Retinal pigment epithelial cell (primary cell): Measurements from ENCODE around the gene PLP2.

ENCODE experiments used
- DNase-seq: peaks from one replicate; pipeline ENCODE4 v3.0.0-alpha.2; 2010; ENCODE audit warnings: low read depth
- H3K4me3 ChIP-seq: 2 replicates; pipeline ENCODE4 v1.5.1; 2011; ENCODE audit warnings: mild to moderate bottlenecking, low read length, control low read depth, moderate library complexity
- TF ChIP-seq, protein P1 (sequence below): conservative IDR thresholded peaks from 2 replicates; pipeline ENCODE4 v1.5.1; 2011; ENCODE audit warnings: low read depth, low read length, control low read depth, inconsistent platforms

The PLP2 gene

DNA sequence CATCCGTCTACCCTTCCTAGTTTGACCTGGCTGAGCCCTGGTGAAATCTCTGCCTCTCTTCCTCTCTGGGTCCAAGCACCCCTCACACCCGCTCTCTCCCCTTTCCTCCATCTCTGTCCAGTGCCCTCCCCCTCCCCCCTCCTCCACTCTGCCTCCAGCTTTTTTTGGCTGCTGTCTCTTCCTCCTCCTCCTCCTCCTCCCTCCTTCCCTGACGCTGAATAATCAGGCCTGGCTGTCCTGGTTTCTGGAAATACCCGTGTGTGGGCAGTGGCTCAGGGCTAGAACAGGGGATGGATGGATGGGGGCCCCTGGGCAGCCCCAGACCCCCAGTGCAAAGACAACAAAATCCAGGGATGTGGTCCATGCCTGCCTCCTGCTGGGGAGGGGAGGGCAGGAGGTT, 33.0 kb downstream of the PLP2 start:
- no peak for DNase-seq
- TF ChIP-seq, protein P1, sequence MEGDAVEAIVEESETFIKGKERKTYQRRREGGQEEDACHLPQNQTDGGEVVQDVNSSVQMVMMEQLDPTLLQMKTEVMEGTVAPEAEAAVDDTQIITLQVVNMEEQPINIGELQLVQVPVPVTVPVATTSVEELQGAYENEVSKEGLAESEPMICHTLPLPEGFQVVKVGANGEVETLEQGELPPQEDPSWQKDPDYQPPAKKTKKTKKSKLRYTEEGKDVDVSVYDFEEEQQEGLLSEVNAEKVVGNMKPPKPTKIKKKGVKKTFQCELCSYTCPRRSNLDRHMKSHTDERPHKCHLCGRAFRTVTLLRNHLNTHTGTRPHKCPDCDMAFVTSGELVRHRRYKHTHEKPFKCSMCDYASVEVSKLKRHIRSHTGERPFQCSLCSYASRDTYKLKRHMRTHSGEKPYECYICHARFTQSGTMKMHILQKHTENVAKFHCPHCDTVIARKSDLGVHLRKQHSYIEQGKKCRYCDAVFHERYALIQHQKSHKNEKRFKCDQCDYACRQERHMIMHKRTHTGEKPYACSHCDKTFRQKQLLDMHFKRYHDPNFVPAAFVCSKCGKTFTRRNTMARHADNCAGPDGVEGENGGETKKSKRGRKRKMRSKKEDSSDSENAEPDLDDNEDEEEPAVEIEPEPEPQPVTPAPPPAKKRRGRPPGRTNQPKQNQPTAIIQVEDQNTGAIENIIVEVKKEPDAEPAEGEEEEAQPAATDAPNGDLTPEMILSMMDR, result no peak
- no peak overlapping the region for H3K4me3 ChIP-seq

DNA sequence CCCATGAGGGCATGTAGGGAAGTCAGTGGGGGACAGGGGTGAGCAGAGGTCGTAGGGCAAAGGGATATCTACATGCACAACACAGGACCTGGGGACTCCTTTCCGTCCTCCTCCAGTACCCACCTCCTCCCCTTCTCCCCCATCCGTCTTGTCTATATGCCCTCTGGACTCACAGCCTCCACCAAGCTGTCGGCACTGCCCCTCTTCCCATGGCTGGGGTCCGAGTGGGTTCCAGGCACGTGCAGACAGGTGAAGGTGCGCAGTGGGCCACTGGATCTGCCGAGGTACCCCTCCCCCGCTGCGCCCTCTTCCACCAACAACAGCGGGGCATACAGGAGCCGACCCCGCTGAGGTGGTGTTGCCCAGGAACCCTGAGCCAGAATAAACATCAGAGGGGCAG, 33.7 kb downstream of the PLP2 start:
- no peak overlapping the region for H3K4me3 ChIP-seq
- TF ChIP-seq, protein P1, result no peak
- DNase-seq, result no peak

DNA sequence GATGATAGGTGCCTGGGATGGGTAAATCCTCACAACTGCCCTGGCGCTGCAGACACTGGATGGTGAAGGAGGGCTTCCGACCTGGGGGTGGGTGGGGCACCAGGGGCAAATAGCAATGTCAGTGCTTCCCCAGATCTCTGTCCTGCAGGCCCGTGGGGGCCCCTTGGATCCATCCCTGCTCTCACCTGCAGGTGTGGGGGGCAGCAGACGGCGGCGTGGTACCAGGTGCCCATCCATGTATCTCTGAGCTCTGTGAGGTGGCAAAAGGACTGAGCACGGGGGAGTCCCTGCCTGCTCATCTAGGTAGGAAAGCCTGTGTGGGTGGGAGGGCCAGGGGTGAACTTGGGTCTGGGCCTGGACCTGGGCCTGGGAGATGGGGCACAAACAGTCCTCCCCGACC, 34.8 kb downstream of the PLP2 start:
- DNase-seq, result no peak
- H3K4me3 ChIP-seq, result no peak overlapping the region
- TF ChIP-seq, protein P1, result no peak

DNA sequence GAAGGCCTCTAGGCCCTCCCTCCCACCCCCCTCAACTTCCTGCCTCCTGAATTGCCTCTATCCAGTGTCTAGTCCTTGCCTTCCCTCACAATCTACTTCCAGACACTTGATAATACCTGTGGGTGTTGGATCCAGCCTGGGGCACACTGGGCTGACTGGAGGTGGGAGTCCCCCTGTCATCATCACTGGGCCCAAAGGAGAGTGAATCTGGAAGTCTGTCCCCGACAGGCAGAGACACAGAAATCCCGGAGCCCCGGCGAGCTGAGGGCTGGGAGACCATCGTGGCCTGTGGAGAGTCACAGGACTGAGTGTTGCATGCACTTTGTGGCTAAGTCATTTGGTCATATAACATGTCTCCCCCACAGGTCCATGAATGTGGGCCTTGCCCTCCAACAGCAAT, 36.7 kb downstream of the PLP2 start:
- no peak for DNase-seq
- H3K4me3 ChIP-seq, result no peak overlapping the region
- TF ChIP-seq, protein P1, result no peak

DNA sequence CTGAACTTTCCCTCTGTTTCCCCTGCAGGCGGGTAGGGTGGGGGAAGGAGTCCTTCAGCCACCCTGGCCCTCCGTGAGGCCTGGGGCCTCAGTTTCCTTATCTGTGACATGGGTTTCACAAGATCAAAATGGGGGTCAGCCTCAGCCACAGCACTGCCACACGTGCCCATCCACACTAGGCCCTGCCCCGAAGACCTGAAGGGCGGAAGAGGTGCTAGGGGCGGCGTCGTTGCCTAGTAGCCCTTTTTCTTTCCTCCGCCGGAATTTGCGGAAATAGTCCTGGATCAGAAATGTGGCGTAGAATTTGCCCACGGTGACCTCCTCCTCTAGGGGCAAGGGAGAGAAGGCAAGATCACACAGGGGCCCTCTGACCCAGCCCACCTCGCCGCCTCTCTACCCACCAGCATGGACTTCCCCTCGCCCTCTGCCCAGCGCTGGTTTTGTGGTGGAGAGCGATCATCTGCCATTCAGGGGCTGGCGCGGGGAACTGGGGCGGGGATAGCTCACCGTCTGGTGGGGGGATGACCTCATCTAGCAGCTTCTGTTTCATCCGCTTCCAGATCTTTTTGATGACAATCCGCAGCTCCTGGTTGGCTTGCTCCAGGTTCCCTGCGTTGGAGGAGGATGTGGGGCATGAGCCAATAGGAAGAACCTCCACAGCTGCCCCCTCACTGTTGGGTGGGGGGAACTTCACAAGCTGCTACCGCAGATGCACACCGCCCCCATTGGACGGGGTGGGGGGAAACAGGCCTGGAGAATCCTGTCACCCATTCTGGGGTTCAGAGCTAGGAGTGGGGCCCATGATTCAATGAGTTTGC, 37.9 kb downstream of the PLP2 start:
- H3K4me3 ChIP-seq, result no peak overlapping the region
- DNase-seq, result no peak
- TF ChIP-seq, protein P1, result no peak

DNA sequence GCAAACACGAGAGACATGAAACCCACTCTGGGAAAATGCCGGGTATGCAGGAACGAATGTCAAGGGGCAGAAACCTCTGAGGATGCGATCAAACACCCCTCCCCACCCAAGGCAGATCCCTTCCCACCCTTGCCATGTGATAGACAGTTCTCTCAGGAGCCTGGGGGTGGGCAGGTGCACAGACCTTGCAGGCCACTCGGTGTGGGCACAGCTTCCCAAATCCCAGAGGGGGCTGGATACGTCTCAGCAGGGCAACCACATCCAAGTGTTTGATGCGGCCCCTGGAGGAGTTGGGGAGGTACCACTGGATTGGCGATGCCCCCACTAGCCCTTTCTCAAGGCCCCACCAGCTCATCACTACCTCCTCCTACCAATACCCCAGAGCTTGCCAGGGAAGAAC, 38.7 kb downstream of the PLP2 start:
- DNase-seq, result no peak
- TF ChIP-seq, protein P1, result no peak
- H3K4me3 ChIP-seq, result no peak overlapping the region

DNA sequence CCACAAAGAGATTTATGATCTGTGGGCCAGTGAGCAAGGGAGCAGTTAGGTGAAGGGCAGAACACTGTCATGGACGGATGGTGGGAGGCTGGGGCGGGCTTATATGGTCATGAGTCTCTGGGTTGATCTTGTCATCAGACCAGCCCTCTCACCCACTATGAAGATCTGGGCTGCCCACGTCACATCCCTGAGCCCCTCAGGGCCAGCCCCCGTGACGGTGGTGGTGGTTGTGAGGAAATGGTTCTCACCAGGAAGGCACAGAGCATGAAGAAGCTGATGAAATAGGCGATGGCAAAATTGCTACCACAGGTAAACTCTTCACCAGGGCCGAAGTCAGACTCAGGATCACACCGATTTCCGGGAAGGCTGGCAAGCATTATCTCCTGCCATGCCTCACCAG, 39.4 kb downstream of the PLP2 start:
- TF ChIP-seq, protein P1, result no peak
- DNase-seq, result no peak
- H3K4me3 ChIP-seq, result no peak overlapping the region
